Neuronal stem cell (in vitro differentiated cells): ENCODE measurements around the gene GTF2H2C_2.
"Not testable (repeated sequence)": the region's sequence is repeated elsewhere in the genome, so short reads cannot be mapped to it uniquely, and the experiment has no call there.

ENCODE experiments used
- DNase-seq: peaks from one replicate; pipeline ENCODE4 v3.0.0-alpha.2; 2013; ENCODE audit warnings: low spot score
- H2AFZ ChIP-seq: one replicate; pipeline ENCODE4 v1.6.1; 2013; ENCODE audit warnings: mild to moderate bottlenecking, low read length, inconsistent platforms
- H2AK5ac ChIP-seq: 2 replicates; pipeline ENCODE4 v1.6.1; 2013; ENCODE audit warnings: low read depth, mild to moderate bottlenecking, inconsistent platforms, low read length, moderate library complexity, mixed read lengths
- H2BK120ac ChIP-seq: 2 replicates; pipeline ENCODE4 v1.6.1; 2013; ENCODE audit warnings: low read depth, mild to moderate bottlenecking, inconsistent platforms, low read length, moderate library complexity, mixed read lengths
- H2BK12ac ChIP-seq: one replicate; pipeline ENCODE4 v1.6.1; 2013; ENCODE audit warnings: low read length, inconsistent platforms
- H2BK15ac ChIP-seq: 2 replicates; pipeline ENCODE4 v1.6.1; 2013; ENCODE audit warnings: mild to moderate bottlenecking, low read length, inconsistent platforms, mixed read lengths
- H2BK5ac ChIP-seq: one replicate; pipeline ENCODE4 v1.6.1; 2013; ENCODE audit warnings: inconsistent platforms, mild to moderate bottlenecking, low read length, moderate library complexity
- H3K14ac ChIP-seq: one replicate; pipeline ENCODE4 v1.6.1; 2013; ENCODE audit warnings: low read length, inconsistent platforms
- H3K18ac ChIP-seq: 2 replicates; pipeline ENCODE4 v1.6.1; 2013; ENCODE audit warnings: low read length, inconsistent platforms
- H3K23ac ChIP-seq: 2 replicates; pipeline ENCODE4 v1.6.1; 2013; ENCODE audit warnings: low read depth, mild to moderate bottlenecking, mixed read lengths, low read length, inconsistent platforms; ENCODE audit not compliant: poor library complexity
- H3K27ac ChIP-seq: replicated peaks from 3 replicates; pipeline ENCODE4 v1.5.1; 2013; ENCODE audit warnings: low read length, inconsistent platforms
- H3K27me3 ChIP-seq, 3 experiments: 2 replicates each; pipeline ENCODE4 v1.6.1; 2013; ENCODE audit warnings: low read length in 3 of 3, mild to moderate bottlenecking in 2 of 3, inconsistent platforms in 1 of 3, low read depth in 1 of 3, mixed read lengths in 1 of 3, moderate library complexity in 1 of 3; ENCODE audit not compliant: control insufficient read depth in 3 of 3, insufficient read depth in 3 of 3
- H3K36me3 ChIP-seq, 2 donors: replicated peaks in 1 of 2; 2 replicates each; pipeline ENCODE4 v1.6.1; 2013; ENCODE audit warnings: low read length in 2 of 2; ENCODE audit not compliant: control insufficient read depth in 2 of 2, insufficient read depth in 2 of 2
- H3K4ac ChIP-seq: 2 replicates; pipeline ENCODE4 v1.6.1; 2013; ENCODE audit warnings: inconsistent platforms, mild to moderate bottlenecking, low read length, moderate library complexity
- H3K4me1 ChIP-seq, 2 donors: 1 replicate in 1 of 2; 2 replicates in 1 of 2; pipeline ENCODE4 v1.6.1; 2013; ENCODE audit warnings: low read length in 2 of 2, low read depth in 1 of 2; ENCODE audit not compliant: control insufficient read depth in 2 of 2, insufficient read depth in 1 of 2
- H3K4me2 ChIP-seq: one replicate; pipeline ENCODE4 v1.6.1; 2013; ENCODE audit warnings: mild to moderate bottlenecking, low read length, inconsistent platforms; ENCODE audit not compliant: insufficient read depth, poor library complexity, severe bottlenecking
- H3K4me3 ChIP-seq, 2 donors: 2 replicates each; pipeline ENCODE4 v1.5.1; 2013; ENCODE audit warnings: low read length in 2 of 2, mild to moderate bottlenecking in 2 of 2, inconsistent platforms in 1 of 2, moderate library complexity in 1 of 2
- H3K79me1 ChIP-seq: one replicate; pipeline ENCODE4 v1.6.1; 2013; ENCODE audit warnings: low read depth, mild to moderate bottlenecking, inconsistent platforms, low read length, moderate library complexity
- H3K9ac ChIP-seq: one replicate; pipeline ENCODE4 v1.6.1; 2013; ENCODE audit warnings: mild to moderate bottlenecking, low read depth, low read length, inconsistent platforms; ENCODE audit not compliant: poor library complexity
- H3K9me3 ChIP-seq, 2 donors: replicated peaks in 1 of 2; 2 replicates each; pipeline versions ENCODE3 to v1.6.1; 2013; ENCODE audit warnings: low read length in 2 of 2, mild to moderate bottlenecking in 2 of 2, inconsistent platforms in 1 of 2, low read depth in 1 of 2, mixed read lengths in 1 of 2, moderate library complexity in 1 of 2; ENCODE audit not compliant: control insufficient read depth in 2 of 2, insufficient read depth in 1 of 2
- H4K8ac ChIP-seq: one replicate; pipeline ENCODE4 v1.6.1; 2013; ENCODE audit warnings: low read depth, mild to moderate bottlenecking, inconsistent platforms, low read length, moderate library complexity
- H4K91ac ChIP-seq: one replicate; pipeline ENCODE4 v1.6.1; 2013; ENCODE audit warnings: low read length, low read depth, mild to moderate bottlenecking, inconsistent platforms; ENCODE audit not compliant: poor library complexity
- WGBS, 2 donors: extraction: QIAGEN DNeasy Blood & Tissue Kit; methylation state at CpG; one replicate each; pipeline ENCODE4 v1.1.7; 2013; ENCODE audit warnings: missing lambda C conversion rate in 2 of 2, mixed read lengths in 1 of 2; ENCODE audit not compliant: insufficient read length in 2 of 2, insufficient replicate concordance in 1 of 2; ENCODE audit errors: extremely low coverage in 2 of 2; 5-methylcytosine and 5-hydroxymethylcytosine counted together

GTF2H2C_2 gene

GRCh38 chr5:70459188-70459587 is 44.0 kb downstream of the GTF2H2C_2 start:
- H3K14ac ChIP-seq, H3K9me3 ChIP-seq, H3K4me2 ChIP-seq, H3K79me1 ChIP-seq, H3K27me3 ChIP-seq, H4K91ac ChIP-seq, H3K23ac ChIP-seq, H2AFZ ChIP-seq, H3K18ac ChIP-seq, H2BK12ac ChIP-seq, H3K36me3 ChIP-seq, H4K8ac ChIP-seq, H3K4me1 ChIP-seq, H3K9ac ChIP-seq, H2BK15ac ChIP-seq, H3K27ac ChIP-seq, DNase-seq, H2BK5ac ChIP-seq, H2BK120ac ChIP-seq, H3K4ac ChIP-seq, H3K4me3 ChIP-seq, H2AK5ac ChIP-seq: not testable (repeated sequence)
- no CpG with 5 or more reads among the region's 13 CpGs for WGBS, 2 donors

- not testable (repeated sequence) for H3K79me1 ChIP-seq, H3K9me3 ChIP-seq, H3K4me2 ChIP-seq, DNase-seq, H3K4me3 ChIP-seq, H2AFZ ChIP-seq, H4K8ac ChIP-seq, H2BK5ac ChIP-seq, H3K23ac ChIP-seq, H2BK120ac ChIP-seq, H3K14ac ChIP-seq, H4K91ac ChIP-seq, H3K4ac ChIP-seq, H2BK15ac ChIP-seq, H3K18ac ChIP-seq, H3K4me1 ChIP-seq, H3K9ac ChIP-seq, H2BK12ac ChIP-seq, H2AK5ac ChIP-seq, H3K27me3 ChIP-seq, H3K36me3 ChIP-seq, H3K27ac ChIP-seq
- no CpG with 5 or more reads among the region's 6 CpGs for WGBS, 2 donors
Measured at GRCh38 chr5:70461984-70462383, 46.8 kb downstream of the GTF2H2C_2 start.

- H3K18ac ChIP-seq, H3K4me1 ChIP-seq, H3K9ac ChIP-seq, H2BK120ac ChIP-seq, H2BK5ac ChIP-seq, H2BK15ac ChIP-seq, H3K4ac ChIP-seq, H3K9me3 ChIP-seq, H3K79me1 ChIP-seq, H2AK5ac ChIP-seq, H3K14ac ChIP-seq, H2BK12ac ChIP-seq, DNase-seq, H3K23ac ChIP-seq, H3K36me3 ChIP-seq, H3K4me2 ChIP-seq, H2AFZ ChIP-seq, H3K4me3 ChIP-seq, H3K27ac ChIP-seq, H3K27me3 ChIP-seq, H4K91ac ChIP-seq, H4K8ac ChIP-seq: not testable (repeated sequence)
- no CpG with 5 or more reads among the region's 5 CpGs for WGBS, 2 donors
Measured at GRCh38 chr5:70464019-70464637, 49.0 kb downstream of the GTF2H2C_2 start.

- not testable (repeated sequence) for DNase-seq, H2BK15ac ChIP-seq, H3K18ac ChIP-seq, H3K4me3 ChIP-seq, H2BK5ac ChIP-seq, H3K4ac ChIP-seq, H2BK120ac ChIP-seq, H3K4me1 ChIP-seq, H3K9me3 ChIP-seq, H3K27ac ChIP-seq, H4K8ac ChIP-seq, H3K23ac ChIP-seq, H3K4me2 ChIP-seq, H3K79me1 ChIP-seq, H3K9ac ChIP-seq, H3K27me3 ChIP-seq, H3K36me3 ChIP-seq, H2AK5ac ChIP-seq, H2BK12ac ChIP-seq, H3K14ac ChIP-seq, H4K91ac ChIP-seq, H2AFZ ChIP-seq
- no CpG with 5 or more reads among the region's 7 CpGs for WGBS, 2 donors
Measured at GRCh38 chr5:70469926-70470509, 54.9 kb downstream of the GTF2H2C_2 start.
